ENCODE measurements around the gene SKI.
"Not testable (repeated sequence)": the region's sequence is repeated elsewhere in the genome, so short reads cannot be mapped to it uniquely, and the experiment has no call there.

Gene SKI

GRCh38 chr1:2331580-2331979 lies 103.5 kb downstream of the SKI start:
- not testable (repeated sequence) for H3K4me1 Mint-ChIP-seq (ENCODE audit: low read depth); H3K27ac Mint-ChIP-seq; H3K9me3 Mint-ChIP-seq; H3K27me3 Mint-ChIP-seq (ENCODE audit: low read depth); H3K4me3 Mint-ChIP-seq; DNase-seq (ENCODE audit: low spot score); H3K36me3 Mint-ChIP-seq (ENCODE audit: low read depth)

- H3K4me3 Mint-ChIP-seq, result no peak overlapping the region
- no peaks in the 10 kb centered on the region for H3K9me3 Mint-ChIP-seq
- no peaks in the 10 kb centered on the region for H3K27me3 Mint-ChIP-seq (ENCODE audit: low read depth)
- H3K27ac Mint-ChIP-seq, result no peak overlapping the region
- no peaks in the 10 kb centered on the region for H3K36me3 Mint-ChIP-seq (ENCODE audit: low read depth)
- H3K4me1 Mint-ChIP-seq (ENCODE audit: low read depth), result no peaks in the 10 kb centered on the region
- DNase-seq (ENCODE audit: low spot score), result no peak
Observed at GRCh38 chr1:2334366-2334765, 106.2 kb downstream of the SKI start.

GRCh38 chr1:2334883-2335534 lies 106.9 kb downstream of the SKI start:
- no peaks in the 10 kb centered on the region for H3K27me3 Mint-ChIP-seq (ENCODE audit: low read depth)
- H3K4me3 Mint-ChIP-seq, result no peak overlapping the region
- no peaks in the 10 kb centered on the region for H3K9me3 Mint-ChIP-seq
- no peaks in the 10 kb centered on the region for H3K36me3 Mint-ChIP-seq (ENCODE audit: low read depth)
- no peaks in the 10 kb centered on the region for H3K4me1 Mint-ChIP-seq (ENCODE audit: low read depth)
- no peak overlapping the region for H3K27ac Mint-ChIP-seq
- DNase-seq (ENCODE audit: low spot score), result no peak

GRCh38 chr1:2335721-2336455 lies 107.8 kb downstream of the SKI start:
- no peak overlapping the region for H3K27ac Mint-ChIP-seq
- no peaks in the 10 kb centered on the region for H3K4me1 Mint-ChIP-seq (ENCODE audit: low read depth)
- no peaks in the 10 kb centered on the region for H3K36me3 Mint-ChIP-seq (ENCODE audit: low read depth)
- no peak for DNase-seq (ENCODE audit: low spot score)
- H3K4me3 Mint-ChIP-seq, result no peak overlapping the region
- no peaks in the 10 kb centered on the region for H3K27me3 Mint-ChIP-seq (ENCODE audit: low read depth)
- H3K9me3 Mint-ChIP-seq, result no peaks in the 10 kb centered on the region

- Mint-ChIP-seq H3K9me3 (no peaks in the 10 kb centered on the region), H3K4me1 (ENCODE audit: low read depth) (no peaks in the 10 kb centered on the region), H3K4me3 (no peak overlapping the region), H3K27me3 (ENCODE audit: low read depth) (no peaks in the 10 kb centered on the region), H3K27ac (no peak overlapping the region), H3K36me3 (ENCODE audit: low read depth) (no peaks in the 10 kb centered on the region)
- no peak for DNase-seq (ENCODE audit: low spot score)
Observed at GRCh38 chr1:2336499-2336898, 108.4 kb downstream of the SKI start.

- Mint-ChIP-seq H3K4me3 (no peak overlapping the region), H3K27ac (no peak overlapping the region), H3K4me1 (ENCODE audit: low read depth) (no peaks in the 10 kb centered on the region), H3K36me3 (ENCODE audit: low read depth) (no peaks in the 10 kb centered on the region), H3K27me3 (ENCODE audit: low read depth) (no peaks in the 10 kb centered on the region), H3K9me3 (no peaks in the 10 kb centered on the region)
- no peak for DNase-seq (ENCODE audit: low spot score)
Observed at GRCh38 chr1:2337081-2337480, 109.0 kb downstream of the SKI start.

- no peak for DNase-seq (ENCODE audit: low spot score)
- Mint-ChIP-seq H3K27ac (no peak overlapping the region), H3K36me3 (ENCODE audit: low read depth) (no peaks in the 10 kb centered on the region), H3K4me1 (ENCODE audit: low read depth) (no peaks in the 10 kb centered on the region), H3K27me3 (ENCODE audit: low read depth) (no peaks in the 10 kb centered on the region), H3K9me3 (no peaks in the 10 kb centered on the region), H3K4me3 (no peak overlapping the region)
Observed at GRCh38 chr1:2337501-2337900, 109.4 kb downstream of the SKI start.

GRCh38 chr1:2339206-2340085 lies 111.3 kb downstream of the SKI start:
- Mint-ChIP-seq H3K27ac (no peak overlapping the region), H3K4me1 (ENCODE audit: low read depth) (no peaks in the 10 kb centered on the region), H3K9me3 (no peaks in the 10 kb centered on the region), H3K36me3 (ENCODE audit: low read depth) (no peaks in the 10 kb centered on the region), H3K27me3 (ENCODE audit: low read depth) (no peaks in the 10 kb centered on the region), H3K4me3 (no peak overlapping the region)
- no peak for DNase-seq (ENCODE audit: low spot score)

- no peak for DNase-seq (ENCODE audit: low spot score)
- Mint-ChIP-seq H3K4me3 (no peak overlapping the region), H3K4me1 (ENCODE audit: low read depth) (no peaks in the 10 kb centered on the region), H3K9me3 (no peaks in the 10 kb centered on the region), H3K27me3 (ENCODE audit: low read depth) (no peaks in the 10 kb centered on the region), H3K36me3 (ENCODE audit: low read depth) (no peaks in the 10 kb centered on the region), H3K27ac (no peak overlapping the region)
Observed at GRCh38 chr1:2340086-2340917, 112.2 kb downstream of the SKI start.

GRCh38 chr1:2340918-2341254 lies 112.8 kb downstream of the SKI start:
- no peaks in the 10 kb centered on the region for H3K4me1 Mint-ChIP-seq (ENCODE audit: low read depth)
- no peak overlapping the region for H3K27ac Mint-ChIP-seq
- H3K9me3 Mint-ChIP-seq, result no peaks in the 10 kb centered on the region
- no peak overlapping the region for H3K4me3 Mint-ChIP-seq
- no peaks in the 10 kb centered on the region for H3K27me3 Mint-ChIP-seq (ENCODE audit: low read depth)
- DNase-seq (ENCODE audit: low spot score), result no peak
- no peaks in the 10 kb centered on the region for H3K36me3 Mint-ChIP-seq (ENCODE audit: low read depth)

GRCh38 chr1:2341706-2342383 lies 113.7 kb downstream of the SKI start:
- Mint-ChIP-seq H3K36me3 (ENCODE audit: low read depth) (no peaks in the 10 kb centered on the region), H3K9me3 (no peaks in the 10 kb centered on the region), H3K4me3 (no peak overlapping the region), H3K27me3 (ENCODE audit: low read depth) (no peaks in the 10 kb centered on the region), H3K4me1 (ENCODE audit: low read depth) (no peaks in the 10 kb centered on the region), H3K27ac (no peak overlapping the region)
- no peak for DNase-seq (ENCODE audit: low spot score)

- Mint-ChIP-seq H3K36me3 (ENCODE audit: low read depth) (no peaks in the 10 kb centered on the region), H3K4me3 (no peak overlapping the region)
Observed at GRCh38 chr1:2342384-2343022, 114.4 kb downstream of the SKI start.

More at GRCh38 chr1:2342384-2343022, 114.4 kb downstream of the SKI start:
- DNase-seq (ENCODE audit: low spot score), result no peak
- Mint-ChIP-seq H3K9me3 (no peaks in the 10 kb centered on the region), H3K4me1 (ENCODE audit: low read depth) (no peaks in the 10 kb centered on the region), H3K27me3 (ENCODE audit: low read depth) (no peaks in the 10 kb centered on the region), H3K27ac (no peak overlapping the region)
